Parathyroid adenoma (tissue), 2 donors: Measurements from ENCODE around the gene ENTREP3.
"Not testable (repeated sequence)": the region's sequence is repeated elsewhere in the genome, so short reads cannot be mapped to it uniquely, and the experiment has no call there.

ENCODE experiments used
- H2AFZ ChIP-seq: fragments of 300-600 bp; sonication (generic); one replicate; pipeline ENCODE4 v1.7.0; 2017; ENCODE audit warnings: antibody characterized with exemption, mild to moderate bottlenecking
- H3K27ac ChIP-seq: fragments of 300-600 bp; sonication (generic); one replicate; pipeline ENCODE4 v1.7.0; 2017
- H3K27me3 ChIP-seq: fragments of 300-600 bp; sonication (generic); one replicate; pipeline ENCODE4 v1.7.0; 2017; ENCODE audit warnings: low read length; ENCODE audit not compliant: control insufficient read depth, insufficient read depth
- H3K36me3 ChIP-seq: fragments of 300-600 bp; sonication (generic); one replicate; pipeline ENCODE4 v1.7.0; 2017; ENCODE audit warnings: low read length; ENCODE audit not compliant: control insufficient read depth, insufficient read depth
- H3K4me1 ChIP-seq: fragments of 300-600 bp; sonication (generic); one replicate; pipeline ENCODE4 v1.7.0; 2017; ENCODE audit warnings: control low read depth
- H3K4me2 ChIP-seq: fragments of 300-600 bp; sonication (generic); one replicate; pipeline ENCODE4 v1.7.0; 2017; ENCODE audit warnings: low read length
- H3K4me3 ChIP-seq: fragments of 300-600 bp; sonication (generic); one replicate; pipeline ENCODE4 v1.7.0; 2017; ENCODE audit warnings: low read depth, low read length
- H3K79me2 ChIP-seq: fragments of 300-600 bp; sonication (generic); one replicate; pipeline ENCODE4 v1.7.0; 2017; ENCODE audit warnings: control low read depth
- H3K9ac ChIP-seq: fragments of 300-600 bp; sonication (generic); one replicate; pipeline ENCODE4 v1.7.0; 2017; ENCODE audit warnings: mild to moderate bottlenecking
- H3K9me3 ChIP-seq: fragments of 300-600 bp; sonication (generic); one replicate; pipeline ENCODE4 v1.7.0; 2017; ENCODE audit warnings: low read length; ENCODE audit not compliant: control insufficient read depth
- CTCF ChIP-seq: fragments of 300-600 bp; sonication (generic); IDR thresholded peaks from one replicate; pipeline ENCODE4 v1.7.0; 2017; ENCODE audit warnings: antibody characterized with exemption, mild to moderate bottlenecking
- donor health status: primary hyperparathyroidism.

Gene ENTREP3

GRCh38 chr1:155241841-155242264 is 13.4 kb downstream of the ENTREP3 start:
- H3K4me3 ChIP-seq = no peak overlapping the region
- H3K27me3 ChIP-seq = no peaks in the 10 kb centered on the region
- no peak overlapping the region for H2AFZ ChIP-seq
- H3K27ac ChIP-seq = no peak overlapping the region
- H3K4me1 ChIP-seq = no peaks in the 10 kb centered on the region
- H3K9me3 ChIP-seq = no peaks in the 10 kb centered on the region
- peaks cover 4% of the 10 kb centered on the region for H3K79me2 ChIP-seq
- H3K36me3 ChIP-seq = no peaks in the 10 kb centered on the region
- no peak overlapping the region for H3K4me2 ChIP-seq
- no peak overlapping the region for H3K9ac ChIP-seq
- TF ChIP-seq CTCF = no peak

- H3K27me3 ChIP-seq = no peaks in the 10 kb centered on the region
- H3K36me3 ChIP-seq = no peaks in the 10 kb centered on the region
- H3K9me3 ChIP-seq = no peaks in the 10 kb centered on the region
- no peaks in the 10 kb centered on the region for H3K4me1 ChIP-seq
- H3K4me3 ChIP-seq = peak overlapping the region; percentile 43
- H3K79me2 ChIP-seq = peaks cover 4% of the 10 kb centered on the region
- H3K27ac ChIP-seq = no peak overlapping the region
- peak overlapping the region; percentile 49 for H3K4me2 ChIP-seq
- no peak for TF ChIP-seq CTCF
- H2AFZ ChIP-seq = peak overlapping the region; percentile 63
- no peak overlapping the region for H3K9ac ChIP-seq
Measured at GRCh38 chr1:155241069-155241679, 14.1 kb downstream of the ENTREP3 start.

GRCh38 chr1:155236451-155236850 is 18.8 kb downstream of the ENTREP3 start:
- Histone ChIP-seq H3K9me3 (no peaks in the 10 kb centered on the region), H3K4me3 (no peak overlapping the region), H3K27ac (peak overlapping the region; percentile 59), H3K9ac (no peak overlapping the region), H3K4me2 (no peak overlapping the region), H2AFZ (no peak overlapping the region), H3K36me3 (no peaks in the 10 kb centered on the region), H3K27me3 (no peaks in the 10 kb centered on the region), H3K4me1 (peaks cover 9% of the 10 kb centered on the region), H3K79me2 (no peaks in the 10 kb centered on the region)
- no peak for TF ChIP-seq CTCF

GRCh38 chr1:155235375-155235774 is 19.9 kb downstream of the ENTREP3 start:
- not testable (repeated sequence) for H3K36me3 ChIP-seq, H2AFZ ChIP-seq, H3K9ac ChIP-seq, H3K4me2 ChIP-seq, H3K4me3 ChIP-seq, H3K79me2 ChIP-seq, H3K27me3 ChIP-seq, H3K9me3 ChIP-seq
- Histone ChIP-seq H3K4me1 (peaks cover 13% of the 10 kb centered on the region), H3K27ac (peak overlapping the region; percentile 59)

- not testable (repeated sequence) for H3K9ac ChIP-seq, H3K4me3 ChIP-seq, H3K4me2 ChIP-seq, H3K27me3 ChIP-seq, H3K79me2 ChIP-seq, H3K9me3 ChIP-seq, H3K36me3 ChIP-seq, H2AFZ ChIP-seq
- peaks cover 13% of the 10 kb centered on the region for H3K4me1 ChIP-seq
- H3K27ac ChIP-seq = peak overlapping the region; percentile 87
Measured at GRCh38 chr1:155233502-155233901, 21.8 kb downstream of the ENTREP3 start.

- not testable (repeated sequence) for H3K79me2 ChIP-seq, H3K36me3 ChIP-seq, H3K4me3 ChIP-seq, H3K27me3 ChIP-seq, H3K9ac ChIP-seq, H3K9me3 ChIP-seq
- peak overlapping the region; percentile 47 for H3K4me2 ChIP-seq
- H3K27ac ChIP-seq = peak overlapping the region; percentile 87
- H3K4me1 ChIP-seq = peaks cover 17% of the 10 kb centered on the region
- H2AFZ ChIP-seq = peak overlapping the region; percentile 42
Measured at GRCh38 chr1:155232001-155232978, 23.0 kb downstream of the ENTREP3 start.

- H3K36me3 ChIP-seq, H3K27me3 ChIP-seq, H3K9me3 ChIP-seq, H3K79me2 ChIP-seq, H3K4me3 ChIP-seq, H3K4me2 ChIP-seq, H3K9ac ChIP-seq, H2AFZ ChIP-seq: not testable (repeated sequence)
- Histone ChIP-seq H3K4me1 (peaks cover 17% of the 10 kb centered on the region), H3K27ac (peak overlapping the region; percentile 87)
Measured at GRCh38 chr1:155231302-155231701, 24.0 kb downstream of the ENTREP3 start.
